ENCODE data around the gene ABCC1. TPM values are rescaled to one million over a fixed set of nuclear protein-coding genes. Genes with fewer than 3 reads are reported as not detected.

The ABCC1 gene
- total RNA-seq, 1 experiment from 2014 or later = 25.0 TPM

DNA sequence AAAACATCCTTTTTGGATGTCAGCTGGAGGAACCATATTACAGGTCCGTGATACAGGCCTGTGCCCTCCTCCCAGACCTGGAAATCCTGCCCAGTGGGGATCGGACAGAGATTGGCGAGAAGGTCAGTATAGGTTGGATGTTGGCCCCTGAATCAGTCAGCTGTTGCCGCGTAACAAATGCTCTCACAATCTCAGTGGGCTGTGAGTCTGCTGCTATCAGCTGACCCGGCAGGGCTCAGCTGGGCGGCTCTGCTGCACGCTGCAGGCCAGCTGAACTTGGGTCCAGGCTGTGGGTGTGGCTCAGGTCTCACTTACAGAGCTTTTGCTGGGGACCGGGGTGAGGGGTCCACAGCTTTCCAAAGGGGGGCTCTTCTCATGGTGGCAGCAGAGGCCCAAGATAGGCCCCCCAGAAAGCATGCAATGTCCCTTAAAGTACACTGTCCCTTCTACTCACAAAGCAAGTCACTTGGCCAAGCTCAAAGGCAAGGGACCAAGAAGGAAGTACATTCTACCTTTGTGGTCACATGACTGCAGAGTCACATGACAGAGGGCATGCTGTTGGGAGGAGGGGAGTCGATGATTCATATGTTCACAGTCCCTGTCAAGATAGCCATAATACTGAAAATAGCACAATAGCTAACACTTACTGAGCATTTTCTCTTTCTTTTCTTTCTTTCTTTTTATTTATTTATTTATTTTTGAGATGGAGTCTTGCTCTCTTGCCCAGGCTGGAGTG, 134.2 kb downstream of the ABCC1 start:
- no peaks in the 10 kb centered on the region for H3K4me1 ChIP-seq (ENCODE audit: insufficient read depth, low read length, poor library complexity, severe bottlenecking)
- H3K36me3 ChIP-seq (ENCODE audit: insufficient read depth, low read length, poor library complexity, severe bottlenecking) = peaks cover 11% of the 10 kb centered on the region
- peaks cover 4% of the 10 kb centered on the region for H3K9me3 ChIP-seq (ENCODE audit: low read depth, low read length, poor library complexity, severe bottlenecking)
- DNase-seq (ENCODE audit: low spot score) = peak; percentile 25
- intact Hi-C loops (cut with micrococcal nuclease; ENCODE audit: unreplicated experiment) = no loop called here
- ChIA-PET CTCF (interaction anchor here (0.6 kb wide), 2 partner anchors 44 to 332 kb away, joined by 8 to 9 read pairs; no protein-coding TSS in a partner anchor), POLR2A (ENCODE audit: low non-redundant PET) (no interaction called here)
- BruUV-seq (replicated peaks) = no TSS peak
- no peaks in the 10 kb centered on the region for H3K27me3 ChIP-seq (replicated peaks; ENCODE audit: insufficient read depth, low read depth, low read length, poor library complexity)
- H3K27ac ChIP-seq (ENCODE audit: low read depth, low read length, poor library complexity, severe bottlenecking) = no peak overlapping the region
- TF ChIP-seq, protein P1, sequence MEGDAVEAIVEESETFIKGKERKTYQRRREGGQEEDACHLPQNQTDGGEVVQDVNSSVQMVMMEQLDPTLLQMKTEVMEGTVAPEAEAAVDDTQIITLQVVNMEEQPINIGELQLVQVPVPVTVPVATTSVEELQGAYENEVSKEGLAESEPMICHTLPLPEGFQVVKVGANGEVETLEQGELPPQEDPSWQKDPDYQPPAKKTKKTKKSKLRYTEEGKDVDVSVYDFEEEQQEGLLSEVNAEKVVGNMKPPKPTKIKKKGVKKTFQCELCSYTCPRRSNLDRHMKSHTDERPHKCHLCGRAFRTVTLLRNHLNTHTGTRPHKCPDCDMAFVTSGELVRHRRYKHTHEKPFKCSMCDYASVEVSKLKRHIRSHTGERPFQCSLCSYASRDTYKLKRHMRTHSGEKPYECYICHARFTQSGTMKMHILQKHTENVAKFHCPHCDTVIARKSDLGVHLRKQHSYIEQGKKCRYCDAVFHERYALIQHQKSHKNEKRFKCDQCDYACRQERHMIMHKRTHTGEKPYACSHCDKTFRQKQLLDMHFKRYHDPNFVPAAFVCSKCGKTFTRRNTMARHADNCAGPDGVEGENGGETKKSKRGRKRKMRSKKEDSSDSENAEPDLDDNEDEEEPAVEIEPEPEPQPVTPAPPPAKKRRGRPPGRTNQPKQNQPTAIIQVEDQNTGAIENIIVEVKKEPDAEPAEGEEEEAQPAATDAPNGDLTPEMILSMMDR (conservative IDR thresholded peaks at IDR 0.05; ENCODE audit: low read depth, low read length) = no peak
- no peak for TF ChIP-seq EZH2 (IDR thresholded peaks at IDR 0.05; ENCODE audit: borderline replicate concordance, low read depth, low read length, poor library complexity, severe bottlenecking)
- no peak overlapping the region for H3K4me3 ChIP-seq (ENCODE audit: low read depth, low read length, poor library complexity, severe bottlenecking)

DNA sequence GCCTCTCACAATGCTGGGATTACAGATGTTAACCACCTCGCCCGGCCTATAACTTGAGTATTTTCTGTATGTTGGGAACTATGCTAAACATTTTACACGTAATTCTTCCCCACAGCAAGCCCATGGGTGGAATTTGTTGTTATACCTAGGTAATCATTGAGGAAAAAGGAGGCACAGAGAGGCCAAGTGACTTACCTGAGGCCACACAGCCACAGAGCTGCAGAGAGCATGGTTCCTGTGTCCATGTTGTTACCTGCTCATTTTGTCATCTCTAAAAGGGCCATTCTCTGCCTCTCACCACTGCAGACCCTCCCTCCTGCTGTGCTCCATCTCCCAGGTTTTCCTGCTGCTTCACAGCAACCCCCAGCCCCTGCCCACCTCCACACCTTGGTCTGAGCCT, 135.5 kb downstream of the ABCC1 start:
- no peak overlapping the region for H3K27ac ChIP-seq (ENCODE audit: low read depth, low read length, poor library complexity, severe bottlenecking)
- POLR2A ChIA-PET (ENCODE audit: low non-redundant PET) = no interaction called here
- no TSS peak for BruUV-seq (replicated peaks)
- H3K36me3 ChIP-seq (ENCODE audit: insufficient read depth, low read length, poor library complexity, severe bottlenecking) = peaks cover 11% of the 10 kb centered on the region
- DNase-seq (ENCODE audit: low spot score) = no peak
- no peaks in the 10 kb centered on the region for H3K27me3 ChIP-seq (replicated peaks; ENCODE audit: insufficient read depth, low read depth, low read length, poor library complexity)
- no peaks in the 10 kb centered on the region for H3K4me1 ChIP-seq (ENCODE audit: insufficient read depth, low read length, poor library complexity, severe bottlenecking)
- TF ChIP-seq, protein P1 (conservative IDR thresholded peaks at IDR 0.05; ENCODE audit: low read depth, low read length) = no peak
- no peak for TF ChIP-seq EZH2 (IDR thresholded peaks at IDR 0.05; ENCODE audit: borderline replicate concordance, low read depth, low read length, poor library complexity, severe bottlenecking)
- peaks cover 4% of the 10 kb centered on the region for H3K9me3 ChIP-seq (ENCODE audit: low read depth, low read length, poor library complexity, severe bottlenecking)
- intact Hi-C loops (cut with micrococcal nuclease; ENCODE audit: unreplicated experiment) = no loop called here
- CTCF ChIA-PET = no interaction called here
- H3K4me3 ChIP-seq (ENCODE audit: low read depth, low read length, poor library complexity, severe bottlenecking) = no peak overlapping the region

DNA sequence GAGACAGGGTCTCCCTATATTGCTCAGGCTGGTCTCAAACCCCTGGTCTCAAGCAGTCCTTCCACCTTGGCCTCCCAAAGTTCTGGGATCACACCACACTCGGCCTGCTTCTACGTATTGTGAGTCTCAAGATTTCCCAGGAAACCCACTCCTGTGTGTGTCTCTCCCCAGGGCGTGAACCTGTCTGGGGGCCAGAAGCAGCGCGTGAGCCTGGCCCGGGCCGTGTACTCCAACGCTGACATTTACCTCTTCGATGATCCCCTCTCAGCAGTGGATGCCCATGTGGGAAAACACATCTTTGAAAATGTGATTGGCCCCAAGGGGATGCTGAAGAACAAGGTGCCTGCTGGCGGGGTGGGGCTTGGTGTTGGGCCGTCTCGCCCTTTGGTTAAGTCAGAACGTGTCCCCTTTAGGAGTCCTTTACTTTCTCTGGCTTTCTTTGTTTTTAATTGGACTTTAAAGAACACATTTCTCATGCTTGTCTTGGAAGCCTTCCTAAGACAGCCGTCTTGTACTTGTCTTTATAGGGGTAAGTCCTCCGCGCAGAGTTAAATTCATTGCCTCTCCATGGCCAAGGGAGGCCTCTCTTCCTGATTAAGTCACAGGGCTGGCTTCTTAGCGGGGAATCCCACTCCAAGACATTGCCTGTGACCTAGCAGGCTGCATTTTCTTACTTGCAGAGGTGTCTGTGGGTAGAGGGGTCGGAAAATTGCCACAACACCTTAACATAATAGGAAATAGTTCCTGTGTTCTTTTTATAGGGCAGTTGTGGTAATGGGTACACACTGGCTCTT, 137.4 kb downstream of the ABCC1 start:
- Histone ChIP-seq H3K4me1 (ENCODE audit: insufficient read depth, low read length, poor library complexity, severe bottlenecking) (no peaks in the 10 kb centered on the region), H3K36me3 (ENCODE audit: insufficient read depth, low read length, poor library complexity, severe bottlenecking) (peaks cover 16% of the 10 kb centered on the region), H3K9me3 (ENCODE audit: low read depth, low read length, poor library complexity, severe bottlenecking) (peaks cover 4% of the 10 kb centered on the region), H3K27me3 (replicated peaks; ENCODE audit: insufficient read depth, low read depth, low read length, poor library complexity) (no peaks in the 10 kb centered on the region), H3K4me3 (ENCODE audit: low read depth, low read length, poor library complexity, severe bottlenecking) (no peak overlapping the region), H3K27ac (ENCODE audit: low read depth, low read length, poor library complexity, severe bottlenecking) (no peak overlapping the region)
- POLR2A ChIA-PET (ENCODE audit: low non-redundant PET) = no interaction called here
- no peak for DNase-seq (ENCODE audit: low spot score)
- no peak for TF ChIP-seq EZH2 (IDR thresholded peaks at IDR 0.05; ENCODE audit: borderline replicate concordance, low read depth, low read length, poor library complexity, severe bottlenecking)
- TF ChIP-seq, protein P1 (conservative IDR thresholded peaks at IDR 0.05; ENCODE audit: low read depth, low read length) = no peak
- intact Hi-C loops (cut with micrococcal nuclease; ENCODE audit: unreplicated experiment) = no loop called here
- no TSS peak for BruUV-seq (replicated peaks)
- CTCF ChIA-PET = no interaction called here
